GM18873 (cell line): ENCODE measurements around the gene ISL1.

Source experiments
- ATAC-seq: cut with Tn5 transposase; IDR thresholded peaks from one replicate; pipeline ENCODE4 v1.9.1; 2021; ENCODE audit warnings: mild to moderate bottlenecking, moderate library complexity, moderate number of reproducible peaks; ENCODE audit not compliant: unreplicated experiment, low FRiP score

ISL1 gene

DNA sequence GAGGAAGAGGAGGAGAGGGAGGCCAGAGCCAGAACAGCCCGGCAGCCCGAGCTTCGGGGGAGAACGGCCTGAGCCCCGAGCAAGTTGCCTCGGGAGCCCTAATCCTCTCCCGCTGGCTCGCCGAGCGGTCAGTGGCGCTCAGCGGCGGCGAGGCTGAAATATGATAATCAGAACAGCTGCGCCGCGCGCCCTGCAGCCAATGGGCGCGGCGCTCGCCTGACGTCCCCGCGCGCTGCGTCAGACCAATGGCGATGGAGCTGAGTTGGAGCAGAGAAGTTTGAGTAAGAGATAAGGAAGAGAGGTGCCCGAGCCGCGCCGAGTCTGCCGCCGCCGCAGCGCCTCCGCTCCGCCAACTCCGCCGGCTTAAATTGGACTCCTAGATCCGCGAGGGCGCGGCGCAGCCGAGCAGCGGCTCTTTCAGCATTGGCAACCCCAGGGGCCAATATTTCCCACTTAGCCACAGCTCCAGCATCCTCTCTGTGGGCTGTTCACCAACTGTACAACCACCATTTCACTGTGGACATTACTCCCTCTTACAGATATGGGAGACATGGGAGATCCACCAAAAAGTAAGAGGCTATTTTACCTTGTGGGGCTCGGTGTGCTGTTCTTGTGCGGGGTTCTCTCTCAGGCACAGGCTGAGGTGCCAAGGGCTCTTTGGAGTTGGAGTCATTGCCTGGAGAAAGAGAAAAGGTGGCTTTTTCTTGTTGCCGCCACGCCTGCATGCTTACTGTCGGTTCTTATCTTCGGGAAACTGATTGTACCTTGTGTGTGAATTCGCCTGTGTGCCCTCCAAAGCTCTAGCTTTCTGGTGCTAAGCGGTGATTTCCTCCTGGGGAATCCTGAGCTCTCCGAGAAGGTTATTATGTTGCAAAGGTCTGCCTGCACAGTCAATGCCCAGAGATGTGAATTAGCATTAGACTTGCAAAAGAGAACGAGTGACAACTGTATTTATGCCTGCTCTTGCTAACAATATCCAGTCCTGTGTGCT, at the start of gene ISL1:
ISL1 (plus strand) TSS at position 318 of the 991 bp plus-strand sequence; CDS start at position 542, 224 bp downstream.
- no peak for ATAC-seq

DNA sequence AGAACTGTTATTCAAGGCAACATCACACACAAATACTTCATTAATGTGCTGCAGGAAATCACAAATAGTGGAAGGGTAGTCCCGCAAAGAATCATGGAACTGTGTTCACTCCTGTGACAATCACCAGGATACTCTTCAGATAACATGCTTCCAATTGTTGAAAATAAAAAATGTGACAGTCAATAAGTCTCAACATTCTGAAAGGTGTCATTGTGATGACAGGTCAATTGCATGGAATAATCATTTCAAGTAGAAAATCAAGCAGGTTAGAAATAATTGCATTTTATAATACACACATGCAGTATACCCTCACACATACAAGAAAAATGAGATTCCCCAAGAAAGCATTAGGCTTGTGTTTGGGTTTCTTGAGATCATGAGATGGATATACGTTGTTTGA, 46.4 kb upstream of the ISL1 start:
- no peak for ATAC-seq

DNA sequence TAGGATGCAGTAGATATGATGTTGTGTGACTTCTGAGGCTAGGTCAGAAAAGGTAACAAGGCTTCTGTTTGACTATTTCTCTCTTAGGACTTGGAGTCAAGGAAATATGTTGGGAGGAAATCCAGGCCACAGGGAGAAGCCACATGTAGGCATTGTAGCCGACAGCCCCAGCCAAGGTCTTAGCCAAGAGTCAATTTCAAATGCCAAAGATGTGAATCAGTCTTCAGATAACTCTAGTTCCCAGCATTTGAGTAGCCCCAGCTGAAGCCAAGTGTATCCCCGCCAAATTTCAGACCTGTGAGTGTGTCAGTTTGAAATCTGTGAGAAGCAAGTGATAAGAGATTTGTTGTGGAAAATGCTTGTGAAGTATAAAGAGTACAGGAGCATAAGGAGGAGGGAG, 38.1 kb upstream of the ISL1 start:
- no peak for ATAC-seq

DNA sequence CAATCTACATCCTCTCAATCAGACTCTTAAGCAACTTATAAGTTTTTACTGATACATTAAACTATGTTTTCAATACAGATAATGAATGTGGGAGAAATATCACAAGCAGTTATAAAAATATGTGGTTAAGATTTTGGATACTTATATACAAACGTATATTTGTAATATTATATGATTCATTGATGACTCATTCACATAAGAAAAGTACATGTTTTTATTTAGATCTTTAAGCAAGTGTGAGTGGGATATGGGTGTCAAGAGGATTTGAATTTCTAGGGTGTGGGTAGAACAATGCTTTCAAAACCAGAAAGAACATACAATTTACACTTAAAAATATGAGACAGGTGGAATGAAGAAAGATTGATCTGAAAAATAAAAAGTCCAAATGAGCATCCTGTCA, 36.1 kb upstream of the ISL1 start:
- ATAC-seq, result no peak

DNA sequence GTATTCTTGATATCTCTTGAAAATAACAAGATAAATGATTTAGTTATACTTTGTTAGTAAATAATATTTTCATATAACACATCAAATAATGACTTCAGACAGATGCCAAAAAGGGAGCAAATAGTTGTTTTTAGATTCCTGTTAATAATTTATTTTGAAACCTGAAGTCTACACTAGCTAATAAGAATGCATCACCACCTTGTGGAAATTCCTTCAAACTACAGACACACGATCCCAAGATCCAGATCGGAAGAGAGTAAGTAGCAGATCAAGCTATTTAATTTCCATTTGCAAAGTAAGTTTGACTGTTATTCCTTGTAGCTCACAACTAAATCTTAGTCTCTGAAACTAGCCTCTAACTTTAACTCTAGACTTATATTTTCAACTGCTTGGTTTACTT, 35.5 kb upstream of the ISL1 start:
- ATAC-seq, result no peak

DNA sequence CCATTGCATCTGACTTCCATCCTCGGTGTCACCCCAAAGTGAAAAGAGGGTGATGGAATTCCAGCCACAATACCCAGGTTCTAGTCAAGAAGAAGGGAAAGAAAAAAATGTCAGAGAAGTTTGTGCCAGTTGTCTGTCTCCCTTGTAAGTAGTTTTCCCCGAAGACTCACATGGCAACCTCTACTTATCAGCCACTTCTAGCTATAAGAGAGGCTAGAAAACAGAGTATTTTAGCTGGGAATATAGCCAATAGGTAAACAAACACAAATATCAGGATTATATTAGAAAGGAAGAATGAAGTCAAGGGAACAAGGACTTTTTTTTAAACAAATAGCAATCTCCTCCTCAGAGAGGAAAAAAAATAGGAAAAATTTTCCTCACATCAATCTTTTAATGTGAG, 12.2 kb upstream of the ISL1 start:
- ATAC-seq, result no peak

DNA sequence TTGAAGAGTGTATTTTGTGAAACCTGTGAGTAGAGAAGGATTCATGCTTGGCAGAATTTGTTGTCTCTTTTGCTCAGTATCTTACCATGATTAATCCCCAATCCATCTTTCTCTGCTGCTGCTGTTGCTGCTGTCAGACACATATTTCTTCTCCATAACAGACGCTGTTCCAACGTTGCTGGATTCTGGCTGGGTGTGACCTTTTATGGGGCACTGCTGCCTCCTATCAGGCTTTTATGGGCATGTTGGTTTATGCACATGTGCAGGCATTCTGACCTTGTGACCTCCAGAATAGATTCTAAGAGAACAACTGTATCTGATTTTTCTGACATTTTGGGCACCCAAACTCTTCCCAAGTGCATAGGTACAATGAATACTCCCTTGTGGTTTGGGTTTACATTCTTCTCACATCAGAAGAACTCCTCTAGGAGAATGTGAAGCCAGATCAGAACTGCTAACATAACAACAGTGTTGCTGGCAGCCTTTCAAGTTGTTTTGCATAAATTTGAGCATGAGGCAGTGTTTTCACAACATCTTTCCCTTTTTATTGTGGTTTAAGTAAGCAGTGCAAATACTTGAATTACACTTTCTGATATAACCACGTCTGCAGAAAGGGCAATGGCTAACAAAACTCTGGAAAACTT, 9.2 kb upstream of the ISL1 start:
- ATAC-seq, result no peak

DNA sequence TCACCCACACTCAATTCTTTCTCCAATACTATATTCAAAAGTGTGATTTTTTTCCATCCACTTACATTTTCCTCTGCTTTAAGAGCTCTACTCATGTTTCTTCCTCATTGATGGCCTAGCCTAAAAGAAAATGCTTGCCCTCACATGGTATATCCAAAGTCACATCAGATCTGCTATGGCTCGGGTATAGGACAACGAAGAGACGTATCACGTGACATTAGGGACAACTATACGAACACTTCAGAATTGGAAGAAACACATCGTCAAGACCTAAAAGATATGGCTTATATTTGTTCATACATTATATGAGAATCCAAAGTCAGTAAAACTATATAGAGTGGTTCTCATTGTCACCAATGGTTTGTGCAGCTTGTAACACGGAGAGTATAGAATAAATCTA, 8.2 kb upstream of the ISL1 start:
- ATAC-seq, result no peak

DNA sequence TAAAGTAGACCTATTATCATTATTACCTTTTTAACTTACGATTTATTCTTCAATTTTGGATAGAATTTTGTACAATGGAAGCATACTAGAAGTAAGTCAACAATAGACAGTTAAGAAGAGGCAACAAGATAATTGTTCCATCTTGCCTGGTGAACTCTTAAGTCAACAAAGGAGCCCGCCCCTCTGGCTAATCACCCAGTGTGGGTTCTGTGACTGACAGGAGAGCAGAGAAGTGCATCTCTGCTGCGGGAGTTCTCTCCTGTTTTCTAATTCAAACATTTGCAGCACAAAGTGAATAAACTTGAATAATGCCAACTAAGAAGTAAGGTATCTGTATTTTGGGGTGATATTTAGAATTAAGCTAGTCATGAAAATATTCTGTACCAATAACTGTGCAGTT, 6.7 kb upstream of the ISL1 start:
- ATAC-seq, result no peak

DNA sequence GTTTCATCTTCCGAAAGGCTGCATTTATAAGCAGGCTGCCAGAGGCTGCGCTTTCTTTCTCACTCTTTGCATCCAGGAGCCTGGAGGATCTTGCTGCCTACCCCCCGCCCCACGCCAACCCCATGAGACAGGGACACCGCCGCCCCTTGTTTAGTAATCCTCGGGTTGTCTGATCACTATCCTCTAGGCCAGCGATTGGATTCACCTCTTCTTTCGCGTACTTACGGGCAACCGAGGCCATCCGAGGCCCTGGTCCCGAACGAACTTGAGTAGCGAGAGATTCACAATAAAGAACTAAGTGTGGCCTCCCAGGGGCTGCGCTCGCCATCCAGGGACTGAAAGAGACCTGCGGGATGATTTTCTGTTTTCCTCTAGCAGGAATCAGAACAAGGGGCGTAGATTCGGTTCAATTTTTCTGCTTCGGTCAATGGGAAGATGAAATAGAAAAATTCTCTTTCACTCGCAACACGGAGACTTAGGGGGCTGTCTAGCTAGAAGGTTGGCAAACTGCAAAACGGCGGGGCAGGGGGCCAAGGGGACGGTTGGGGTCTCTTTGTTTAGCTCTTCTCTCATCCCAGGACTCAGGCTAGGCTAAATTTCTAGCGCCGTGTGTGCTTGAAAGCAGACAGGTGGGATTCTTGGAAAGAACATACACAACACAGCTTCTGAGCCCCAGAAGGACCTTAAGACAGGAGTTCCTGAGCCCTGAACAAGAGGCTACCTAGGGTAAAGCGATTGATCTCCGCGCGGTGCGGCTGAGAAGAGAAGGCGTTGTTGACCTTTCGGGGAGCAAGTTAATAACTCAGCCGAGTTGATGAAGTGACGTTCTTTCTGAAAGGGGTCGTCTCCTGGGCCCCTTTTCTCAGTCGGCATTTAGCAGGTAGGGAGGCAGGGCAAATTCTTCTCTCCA, 5.8 kb upstream of the ISL1 start:
- ATAC-seq, result no peak

DNA sequence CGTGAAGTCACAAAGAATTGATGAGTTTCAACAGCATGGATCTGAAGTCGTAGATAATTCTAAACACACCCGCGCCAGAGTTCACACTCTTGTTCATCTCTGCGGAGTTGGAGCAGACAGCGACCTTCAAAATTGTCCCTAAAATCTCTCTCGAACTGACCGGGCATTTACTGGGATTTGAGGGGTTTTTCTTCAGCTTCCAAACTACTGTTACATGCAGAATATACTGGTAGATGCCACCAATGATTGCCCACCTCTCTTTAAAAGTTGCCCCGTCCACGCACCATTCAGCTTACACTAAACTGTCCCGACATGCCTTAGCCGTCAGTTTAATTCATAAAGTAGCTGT, 5.2 kb upstream of the ISL1 start:
- ATAC-seq, result no peak

DNA sequence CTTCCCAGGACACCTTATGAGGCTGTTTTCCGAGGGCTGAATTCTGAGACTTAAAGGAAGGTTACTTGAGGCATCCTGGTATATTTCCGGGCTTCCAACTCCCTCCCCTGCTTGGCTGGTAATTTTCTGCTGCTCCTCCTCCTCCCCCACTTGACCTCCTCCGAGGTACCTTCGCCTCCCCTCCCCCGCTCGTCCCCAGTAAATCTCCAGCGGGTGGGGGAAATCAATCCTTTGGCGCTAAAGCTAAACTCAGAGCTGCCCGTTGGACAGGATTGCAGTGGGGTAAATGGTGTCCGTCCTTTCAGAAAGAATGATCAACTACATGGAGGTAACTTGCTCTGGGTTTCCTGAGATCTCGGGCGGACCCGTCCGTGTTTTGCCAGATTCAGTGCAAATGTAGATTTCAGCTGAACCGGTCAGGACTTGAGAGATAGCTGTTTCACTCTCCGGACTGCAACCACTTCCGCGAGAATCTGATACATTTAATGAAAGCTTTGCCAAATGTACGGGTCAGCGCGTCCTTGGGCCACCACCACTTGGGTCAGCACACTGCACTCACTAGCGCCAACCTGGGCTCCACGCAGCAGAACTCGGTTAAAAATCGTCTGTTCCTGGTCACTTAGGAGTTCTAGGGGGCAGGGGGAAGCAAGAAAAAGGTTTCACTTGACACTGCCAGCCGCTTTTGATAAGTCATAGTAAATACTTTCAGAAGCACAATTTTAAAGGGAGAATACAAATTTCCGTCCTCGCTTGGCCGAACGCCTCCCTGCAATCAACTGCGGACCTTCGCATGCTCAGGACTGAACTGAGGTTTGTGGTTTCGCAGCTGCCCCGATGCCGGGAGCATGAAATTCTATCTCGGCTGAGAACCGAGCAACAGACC, 4.6 kb upstream of the ISL1 start:
- no peak for ATAC-seq

DNA sequence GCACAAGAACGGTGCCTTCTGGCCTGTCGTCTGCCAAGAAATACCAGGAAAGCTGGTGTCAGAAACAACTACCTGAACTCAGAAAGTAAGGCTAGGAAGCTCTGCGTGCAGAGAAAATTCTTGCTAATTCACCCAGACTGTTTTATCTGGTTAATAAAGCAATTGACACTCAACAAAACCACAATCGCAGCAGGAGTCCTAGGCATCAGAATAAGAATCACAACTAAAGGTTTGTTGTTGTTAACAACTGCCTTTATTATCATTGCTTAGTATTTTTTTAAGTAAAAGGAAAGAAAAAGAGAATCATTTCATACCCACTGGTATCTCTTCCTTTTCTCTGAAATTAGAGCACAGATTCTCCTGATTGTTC, 3.9 kb upstream of the ISL1 start:
- no peak for ATAC-seq

DNA sequence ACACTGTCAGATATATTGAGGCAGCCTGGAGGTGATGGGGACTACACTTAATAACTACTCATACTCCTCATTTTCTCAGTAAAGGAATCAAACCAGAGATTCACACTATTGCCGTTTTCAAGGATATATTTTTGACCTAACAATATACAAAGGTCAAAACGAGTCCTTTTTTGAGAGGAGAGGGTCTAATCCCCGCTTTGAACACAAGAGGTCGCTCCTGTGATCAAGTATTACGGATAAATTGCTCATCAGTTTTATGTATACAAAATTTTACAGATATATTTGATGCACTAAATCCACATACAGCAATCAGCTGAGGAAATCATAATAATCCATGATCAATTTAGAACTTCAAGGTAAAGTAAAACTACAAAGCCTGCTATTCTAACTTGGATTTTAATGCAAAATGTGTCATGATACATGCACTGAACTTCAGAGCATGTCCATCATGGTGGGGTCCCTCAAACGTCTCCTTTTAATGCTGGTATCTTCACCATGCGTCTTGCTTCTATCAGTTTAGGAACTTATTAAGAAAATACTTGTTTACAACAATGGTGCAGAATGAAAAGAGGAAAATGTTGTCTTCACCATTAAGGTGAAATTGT, 2.5 kb upstream of the ISL1 start:
- no peak for ATAC-seq

DNA sequence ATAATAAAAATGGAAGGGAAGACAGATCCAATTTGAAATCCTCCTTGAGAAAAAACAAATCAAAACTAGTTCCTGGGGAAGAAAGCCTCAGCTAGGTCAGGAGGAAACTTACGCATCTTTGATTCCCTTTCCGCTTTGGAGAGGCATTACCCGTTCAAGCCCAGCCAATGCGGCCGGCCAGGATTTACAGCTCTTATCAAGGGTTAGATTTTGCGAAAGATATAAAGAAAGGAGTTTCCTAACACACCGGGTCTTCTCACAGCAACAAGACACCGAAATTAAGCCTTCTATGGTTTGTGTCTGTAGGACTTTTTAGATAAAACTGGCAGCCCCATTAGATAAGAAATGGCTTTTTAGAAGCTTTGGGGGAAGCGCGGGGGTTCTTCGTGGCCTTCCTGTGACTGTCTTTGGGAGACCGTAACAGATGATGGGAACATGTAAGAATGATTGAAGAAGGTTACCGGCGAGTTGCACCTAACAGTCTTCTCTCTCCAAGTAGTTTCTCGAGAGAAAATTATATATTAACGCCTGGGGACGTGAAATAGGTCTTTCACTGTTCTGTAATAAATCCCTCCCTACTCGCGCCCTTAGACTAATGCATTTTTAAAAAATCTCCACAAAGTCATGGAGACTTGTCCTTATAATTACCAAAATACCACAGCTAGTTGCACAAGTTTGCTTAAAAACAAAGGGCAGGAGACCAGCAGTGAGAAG, 1.3 kb upstream of the ISL1 start:
- ATAC-seq, result no peak

DNA sequence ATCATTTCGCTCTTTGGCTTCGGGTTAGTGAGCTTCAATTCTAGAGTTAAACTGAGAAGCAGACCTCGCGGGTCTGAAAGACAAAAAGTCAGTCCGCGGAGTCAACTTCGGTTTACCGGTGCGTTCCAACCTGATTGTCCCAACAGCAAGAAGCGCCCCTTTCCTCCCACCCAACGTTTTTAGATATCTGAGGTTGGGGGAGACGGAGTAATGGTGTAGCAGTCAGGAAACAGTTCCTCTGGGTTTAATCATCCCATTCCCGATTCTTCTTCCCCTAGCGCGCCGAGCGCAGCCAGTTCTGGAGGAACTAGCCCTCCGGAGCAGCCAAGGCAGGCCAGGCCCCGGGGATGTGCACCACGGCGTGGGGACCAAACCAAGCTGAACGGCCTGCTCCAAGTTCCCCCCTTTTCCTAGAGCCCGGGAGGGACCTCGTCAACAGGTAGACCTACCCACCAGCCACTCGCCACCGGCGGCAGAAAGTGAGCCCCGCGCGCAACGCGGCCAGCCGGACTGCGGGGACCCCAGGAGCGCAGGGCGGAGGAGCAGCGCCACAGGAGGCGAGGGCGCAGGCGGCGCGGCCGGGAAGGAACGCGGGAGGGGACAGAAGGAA, 622 bp upstream of the ISL1 start:
- no peak for ATAC-seq

DNA sequence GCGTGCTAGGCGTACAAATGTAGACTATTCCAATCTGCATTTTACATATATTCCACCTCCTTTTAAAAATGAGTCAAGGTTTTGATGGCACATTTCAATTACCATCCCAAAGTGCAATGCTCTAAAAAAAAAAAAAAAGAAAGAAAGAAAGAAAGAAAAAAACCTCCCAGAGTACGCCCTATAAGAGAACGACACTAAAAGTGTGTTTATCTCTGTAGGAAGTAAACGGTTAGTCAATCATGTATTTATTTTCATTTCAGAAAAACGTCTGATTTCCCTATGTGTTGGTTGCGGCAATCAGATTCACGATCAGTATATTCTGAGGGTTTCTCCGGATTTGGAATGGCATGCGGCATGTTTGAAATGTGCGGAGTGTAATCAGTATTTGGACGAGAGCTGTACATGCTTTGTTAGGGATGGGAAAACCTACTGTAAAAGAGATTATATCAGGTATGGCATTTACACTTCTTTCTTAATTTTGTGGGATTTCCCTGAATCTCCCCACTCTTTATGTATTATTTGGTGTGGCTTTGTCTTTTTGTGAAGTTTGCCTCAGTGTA, 1.1 kb downstream of the ISL1 start:
- ATAC-seq, result no peak

DNA sequence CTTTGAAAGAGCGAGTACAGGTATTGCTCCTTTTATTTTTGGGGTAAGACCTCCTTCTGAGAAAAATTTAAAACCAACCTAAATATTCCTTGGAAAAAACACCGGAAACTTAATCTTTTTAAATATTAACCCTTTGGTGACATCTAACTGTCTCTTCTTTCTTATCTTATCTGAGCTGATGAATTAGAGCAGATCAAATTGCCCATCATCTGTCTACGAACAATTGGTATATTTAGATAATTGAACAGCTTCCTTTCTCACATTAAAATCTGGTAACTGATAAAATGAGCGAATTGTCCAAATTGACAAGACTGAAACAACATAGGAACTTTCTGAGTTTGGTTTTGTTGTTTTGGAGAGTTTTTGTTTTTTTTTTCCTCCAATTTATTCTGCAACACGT, 2.0 kb downstream of the ISL1 start:
- no peak for ATAC-seq
